HFF-Myc (cell line): ENCODE measurements around the gene LGALS8.
"Not testable (repeated sequence)": the region's sequence is repeated elsewhere in the genome, so short reads cannot be mapped to it uniquely, and the experiment has no call there.

Source experiments
- DNase-seq: peaks from one replicate; pipeline ENCODE4 v3.0.0-alpha.2; 2011; ENCODE audit warnings: low read depth; ENCODE audit errors: extremely low read depth
- H3K4me3 ChIP-seq: replicated peaks from 2 replicates; pipeline ENCODE4 v1.5.1; 2011; ENCODE audit warnings: low read depth, mild to moderate bottlenecking, control low read depth, low read length
- TF ChIP-seq, protein P1 (sequence below): IDR thresholded peaks from 2 replicates; pipeline ENCODE4 v1.5.1; 2012; ENCODE audit warnings: mild to moderate bottlenecking, low read depth, low read length, control low read depth; ENCODE audit errors: missing control alignments

The LGALS8 gene

DNA sequence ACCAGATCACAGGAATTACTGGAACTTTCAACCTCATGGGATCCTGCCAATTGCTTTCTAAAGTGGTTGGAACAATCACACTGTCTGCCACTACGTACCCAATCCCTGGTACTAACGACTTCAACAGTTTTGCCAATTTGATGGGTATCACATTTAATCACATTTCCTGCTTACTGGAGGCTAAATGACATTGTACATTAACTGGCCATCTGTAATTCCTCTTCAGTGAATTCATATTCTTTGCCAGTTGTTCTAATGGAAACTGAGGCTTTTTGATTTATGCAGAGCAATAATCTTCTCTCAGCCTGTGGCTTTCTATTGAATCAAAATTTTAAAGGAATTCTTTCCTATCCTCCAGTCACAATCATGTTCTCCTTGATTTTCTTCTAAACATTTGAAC is 38.2 kb downstream of the LGALS8 start:
- no peak overlapping the region for H3K4me3 ChIP-seq
- no peak for DNase-seq
- TF ChIP-seq, protein P1, sequence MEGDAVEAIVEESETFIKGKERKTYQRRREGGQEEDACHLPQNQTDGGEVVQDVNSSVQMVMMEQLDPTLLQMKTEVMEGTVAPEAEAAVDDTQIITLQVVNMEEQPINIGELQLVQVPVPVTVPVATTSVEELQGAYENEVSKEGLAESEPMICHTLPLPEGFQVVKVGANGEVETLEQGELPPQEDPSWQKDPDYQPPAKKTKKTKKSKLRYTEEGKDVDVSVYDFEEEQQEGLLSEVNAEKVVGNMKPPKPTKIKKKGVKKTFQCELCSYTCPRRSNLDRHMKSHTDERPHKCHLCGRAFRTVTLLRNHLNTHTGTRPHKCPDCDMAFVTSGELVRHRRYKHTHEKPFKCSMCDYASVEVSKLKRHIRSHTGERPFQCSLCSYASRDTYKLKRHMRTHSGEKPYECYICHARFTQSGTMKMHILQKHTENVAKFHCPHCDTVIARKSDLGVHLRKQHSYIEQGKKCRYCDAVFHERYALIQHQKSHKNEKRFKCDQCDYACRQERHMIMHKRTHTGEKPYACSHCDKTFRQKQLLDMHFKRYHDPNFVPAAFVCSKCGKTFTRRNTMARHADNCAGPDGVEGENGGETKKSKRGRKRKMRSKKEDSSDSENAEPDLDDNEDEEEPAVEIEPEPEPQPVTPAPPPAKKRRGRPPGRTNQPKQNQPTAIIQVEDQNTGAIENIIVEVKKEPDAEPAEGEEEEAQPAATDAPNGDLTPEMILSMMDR, result no peak

DNA sequence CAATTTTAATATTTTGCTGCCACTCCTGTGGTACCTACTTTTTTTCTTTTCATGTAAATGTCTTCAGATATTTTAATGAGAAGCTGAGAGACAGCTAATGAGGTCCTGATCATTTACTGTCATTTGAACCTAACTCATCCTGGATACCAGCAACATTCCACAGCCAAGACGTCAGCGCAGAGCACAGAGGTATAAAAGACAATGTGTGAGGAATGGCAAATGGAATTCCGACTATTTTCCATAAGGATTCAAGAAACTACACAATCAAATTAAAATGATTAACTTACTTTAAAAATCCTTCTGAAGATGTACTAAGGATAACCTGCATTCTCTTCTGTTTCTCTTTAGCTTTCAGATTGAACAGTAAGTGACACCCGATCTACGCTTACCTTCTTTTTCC is 41.7 kb downstream of the LGALS8 start:
- H3K4me3 ChIP-seq, result no peak overlapping the region
- TF ChIP-seq, protein P1, result no peak
- DNase-seq, result no peak

DNA sequence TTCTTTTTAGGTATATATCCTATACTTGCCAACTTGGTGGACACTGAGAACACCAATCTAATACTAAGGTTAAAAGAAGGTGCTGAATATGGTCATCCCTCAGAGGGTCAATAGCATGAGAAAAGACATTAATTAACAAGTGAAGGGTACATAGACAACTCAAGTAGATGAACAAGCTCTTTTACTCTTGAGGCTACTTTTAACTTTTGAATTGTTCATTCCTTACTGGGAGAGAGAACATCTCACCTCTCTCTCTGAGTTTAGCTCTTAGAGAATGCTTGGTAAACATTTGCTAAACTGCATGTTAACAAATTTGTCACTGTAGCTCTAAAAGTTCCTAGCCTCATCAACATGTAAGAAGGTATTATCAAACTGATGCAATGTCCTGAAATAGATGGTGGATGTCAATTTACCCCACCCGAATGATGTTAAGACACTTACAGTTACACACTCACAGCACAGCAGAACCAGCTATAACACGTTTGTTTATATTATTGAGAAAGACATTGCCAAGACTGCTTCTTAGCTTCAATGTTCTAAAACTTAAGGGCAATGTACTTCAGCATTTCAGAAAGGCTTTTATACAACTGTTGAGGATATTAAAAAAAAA is 44.6 kb downstream of the LGALS8 start:
- H3K4me3 ChIP-seq, result no peak overlapping the region
- TF ChIP-seq, protein P1, result no peak
- DNase-seq, result no peak

DNA sequence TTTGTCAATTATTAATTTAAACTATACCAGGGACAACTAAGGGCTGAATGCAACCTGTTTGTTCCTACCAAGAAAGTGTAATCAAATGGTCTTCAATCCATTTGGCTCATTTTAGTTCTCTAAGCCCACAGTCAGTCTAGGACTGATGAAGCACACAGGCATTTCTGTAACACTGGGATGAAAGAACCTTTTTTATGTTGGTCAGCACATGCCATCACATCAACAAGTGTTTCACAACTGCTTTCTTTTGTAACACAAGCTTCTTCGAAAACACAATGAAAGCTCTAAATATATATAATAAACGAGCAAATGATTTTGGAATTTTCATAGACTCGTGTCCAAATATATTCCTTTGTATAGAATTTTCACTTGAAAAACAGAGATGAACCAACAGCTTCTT is 51.7 kb downstream of the LGALS8 start:
- TF ChIP-seq, protein P1, result no peak
- DNase-seq, result no peak
- no peak overlapping the region for H3K4me3 ChIP-seq

DNA sequence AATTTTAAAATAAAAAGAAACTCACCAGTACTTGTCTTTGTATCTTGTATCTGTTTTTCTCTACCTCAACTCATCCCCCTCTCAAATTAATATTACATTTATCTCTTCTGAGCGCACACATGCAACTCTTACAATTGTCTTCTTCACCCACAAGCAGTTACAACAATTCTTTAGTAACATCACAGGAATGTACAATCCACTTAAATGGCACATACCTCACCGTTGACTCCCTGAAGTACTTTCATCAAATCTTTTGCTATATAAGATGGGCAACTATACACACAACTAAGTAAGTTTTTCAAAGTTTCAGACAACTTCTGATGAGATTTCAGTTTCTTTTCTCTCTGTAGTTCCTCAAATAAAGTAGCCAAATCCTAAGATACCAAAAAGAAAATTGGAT is 52.2 kb downstream of the LGALS8 start:
- no peak for DNase-seq
- TF ChIP-seq, protein P1, result no peak
- no peak overlapping the region for H3K4me3 ChIP-seq

DNA sequence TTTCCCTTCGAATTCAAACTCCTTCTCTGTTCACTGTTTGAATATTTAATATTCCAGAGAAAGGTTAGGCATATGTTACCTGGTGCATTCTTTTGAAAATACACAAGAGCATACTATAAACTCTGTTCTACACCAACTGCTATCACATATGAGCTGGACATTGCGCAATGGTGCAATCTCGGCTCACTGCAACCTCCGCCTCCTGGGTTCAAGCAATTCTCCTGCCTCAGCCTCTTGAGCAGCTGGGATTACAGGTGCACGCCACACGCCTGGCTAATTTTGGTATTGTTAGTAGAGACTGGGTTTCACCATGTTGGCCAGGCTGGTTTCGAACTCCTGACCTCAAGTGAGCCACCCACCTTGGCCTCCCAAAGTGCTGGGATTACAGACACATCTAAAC is 53.3 kb downstream of the LGALS8 start:
- H3K4me3 ChIP-seq, DNase-seq: not testable (repeated sequence)

DNA sequence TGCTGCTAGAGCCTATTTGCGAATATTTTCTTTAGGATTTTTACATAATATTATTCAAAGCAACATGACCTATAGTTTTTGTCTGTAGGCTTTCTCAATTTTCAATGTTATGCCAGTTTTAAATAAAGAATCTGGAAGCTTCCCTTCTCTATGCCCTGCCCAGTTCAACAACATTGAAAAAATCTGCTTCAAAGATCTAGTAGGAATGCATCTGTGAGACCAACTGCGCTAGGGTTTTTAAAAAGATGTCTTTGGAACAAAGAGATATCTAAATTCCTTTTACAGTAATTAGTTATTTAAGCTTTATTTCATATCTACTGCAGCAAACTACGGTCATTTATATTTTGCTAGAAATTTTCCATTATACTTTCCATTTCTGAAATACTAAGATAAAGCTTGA is 54.9 kb downstream of the LGALS8 start:
- H3K4me3 ChIP-seq, result no peak overlapping the region
- TF ChIP-seq, protein P1, result no peak
- DNase-seq, result no peak

DNA sequence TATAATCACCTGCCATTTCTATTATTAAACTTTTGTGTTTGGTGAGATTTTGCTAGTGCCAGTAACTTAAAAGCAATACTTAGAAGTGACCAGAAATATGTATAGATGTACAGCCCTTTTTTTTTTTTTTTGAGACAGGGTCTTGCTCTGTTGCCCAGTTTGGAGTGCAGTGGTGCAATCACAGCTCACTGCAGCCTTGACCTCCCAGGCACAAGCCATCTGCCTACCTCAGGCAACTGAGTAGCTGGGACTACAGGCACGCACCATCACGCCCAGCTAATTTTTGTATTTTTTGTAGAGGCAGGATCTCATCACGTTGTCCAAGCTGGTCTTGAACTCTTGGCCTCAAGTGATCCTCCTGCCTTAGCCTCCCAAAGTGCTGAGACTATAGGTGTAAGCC is 56.6 kb downstream of the LGALS8 start:
- DNase-seq, H3K4me3 ChIP-seq: not testable (repeated sequence)
